Spleen (tissue), 3 donors: ENCODE data around the gene MAGI2.

Experiments
- POLR2A ChIP-seq, 3 donors: fragments of 450-650 bp; IDR thresholded peaks; one replicate each; pipeline ENCODE4 v1.5.1; 2017; ENCODE audit warnings: antibody characterized with exemption in 3 of 3, mild to moderate bottlenecking in 1 of 3
- POLR2AphosphoS5 ChIP-seq, 3 donors: sonication (generic); formaldehyde crosslinking; IDR thresholded peaks; one replicate each; pipeline ENCODE4 v1.5.1; 2017; ENCODE audit warnings: antibody characterized with exemption in 3 of 3

GRCh38 chr7:79410345-79410744 lies 43.1 kb downstream of the MAGI2 start:
- TF ChIP-seq POLR2A (IDR thresholded peaks at IDR 0.05) (no peak), POLR2AphosphoS5 (IDR thresholded peaks at IDR 0.05) (no peak)
